NCI-H2171 treated with DMSO at 0.1 percent for 48 hours (cell line): Measurements from ENCODE around the gene PLCB4.

Experiments
- DNase-seq: peaks from one replicate; lab custom pipeline; 2025; lab: John Stamatoyannopoulos, UW

PLCB4 gene

DNA sequence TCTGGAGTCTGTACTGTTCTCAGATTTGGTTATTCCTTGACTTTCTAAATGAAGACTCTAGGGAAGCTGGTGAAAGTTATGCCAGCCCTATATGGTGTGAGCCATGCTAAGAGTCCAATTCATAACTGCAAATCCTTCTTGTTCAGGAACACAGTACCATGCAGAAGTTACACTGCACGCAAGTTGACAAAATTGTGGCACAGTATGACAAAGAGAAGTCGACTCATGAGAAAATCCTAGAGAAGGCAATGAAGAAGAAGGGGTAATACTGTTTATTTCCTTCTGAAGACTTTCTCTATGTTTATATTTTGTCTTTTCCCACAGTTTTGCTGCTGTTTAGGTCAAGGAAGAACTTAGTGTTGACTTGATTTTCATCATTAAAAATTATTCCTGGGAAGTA lies 384.3 kb downstream of the PLCB4 start:
- DNase-seq = no peak

DNA sequence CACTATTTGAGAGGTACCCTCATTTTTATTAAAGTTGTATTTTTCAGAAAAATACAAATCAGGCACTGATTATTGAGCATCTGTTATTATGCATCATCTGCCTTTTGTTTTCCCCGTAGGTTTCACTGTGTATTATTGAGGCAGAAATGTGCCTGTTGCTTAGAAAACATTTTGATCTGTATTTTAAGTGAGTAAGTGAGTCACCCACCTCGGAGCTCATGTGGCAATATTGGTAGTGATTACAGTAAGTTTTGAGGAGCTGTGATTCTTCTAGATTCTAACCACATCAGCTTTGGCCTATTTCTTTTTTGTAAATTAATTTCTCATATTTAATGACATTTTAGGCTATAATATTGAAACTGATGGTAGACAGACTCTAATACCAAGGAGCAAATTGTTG lies 385.9 kb downstream of the PLCB4 start:
- DNase-seq = no peak

GRCh38 chr20:9457136-9457535 lies 388.2 kb downstream of the PLCB4 start:
- DNase-seq = no peak

GRCh38 chr20:9458138-9458796 lies 389.4 kb downstream of the PLCB4 start:
- DNase-seq = no peak

- no peak for DNase-seq
Measured at GRCh38 chr20:9460518-9460917, 391.6 kb downstream of the PLCB4 start.

- no peak for DNase-seq
Measured at GRCh38 chr20:9467995-9468394, 399.1 kb downstream of the PLCB4 start.

- DNase-seq = no peak
Measured at GRCh38 chr20:9474835-9475415, 406.0 kb downstream of the PLCB4 start.

- no peak for DNase-seq
Measured at GRCh38 chr20:9475456-9475855, 406.6 kb downstream of the PLCB4 start.

GRCh38 chr20:9476174-9476573 lies 407.3 kb downstream of the PLCB4 start:
- DNase-seq = no peak

DNA sequence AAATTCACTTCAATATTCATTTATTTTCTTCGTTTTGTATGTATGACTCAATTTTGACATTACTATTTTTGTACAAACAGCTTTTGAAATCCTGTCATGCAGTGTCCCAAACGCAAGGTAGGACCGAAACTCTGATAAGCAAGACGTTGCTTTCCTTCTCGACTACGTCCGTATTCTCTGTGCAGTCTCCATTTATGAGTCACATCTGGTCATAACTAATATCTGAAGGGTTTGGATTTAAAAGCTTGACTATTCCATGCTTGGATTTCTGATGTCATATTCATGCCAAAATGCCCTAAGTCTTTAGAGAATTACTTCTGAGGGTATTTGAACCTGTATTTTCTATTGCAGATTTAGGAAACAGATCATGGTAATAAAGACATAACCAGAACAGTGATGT lies 407.8 kb downstream of the PLCB4 start:
- DNase-seq = no peak

DNA sequence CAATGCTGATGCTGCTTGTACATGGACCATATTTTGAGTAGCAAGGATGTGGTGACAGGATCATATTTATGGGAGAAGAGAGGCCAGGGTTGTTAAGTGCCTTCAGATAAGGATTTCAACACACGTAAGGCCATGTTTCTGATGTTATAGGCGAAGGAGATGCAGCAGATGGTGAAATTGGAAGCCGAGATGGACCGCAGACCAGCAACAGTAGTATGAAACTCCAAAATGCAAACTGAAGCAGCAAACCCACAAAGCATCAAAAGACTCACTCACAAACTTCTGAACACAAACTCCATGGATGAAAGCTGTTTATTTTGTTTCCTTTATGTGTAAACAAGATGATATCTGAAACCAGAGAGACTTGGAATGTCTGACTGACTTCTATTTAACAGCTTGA lies 409.9 kb downstream of the PLCB4 start:
- DNase-seq = peak; percentile 23

DNA sequence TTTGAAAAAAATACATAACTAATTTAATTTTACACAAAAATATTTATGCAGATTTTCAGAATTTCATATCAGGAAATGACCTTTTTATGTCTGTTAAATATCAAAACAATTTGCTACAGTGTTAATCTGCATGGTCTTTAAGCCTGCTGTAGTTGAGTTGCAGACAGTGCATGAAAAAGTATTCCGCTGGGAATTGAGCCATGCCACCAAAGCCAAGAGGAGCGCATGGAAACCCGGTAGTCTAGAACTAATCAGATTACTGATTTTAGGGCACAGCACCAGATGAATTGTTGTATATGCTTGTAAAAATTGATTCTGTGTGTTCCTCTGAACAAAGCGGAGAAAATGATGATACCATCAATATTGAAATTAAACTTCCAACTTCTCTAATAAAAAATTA lies 411.2 kb downstream of the PLCB4 start:
- peak; percentile 71 for DNase-seq

DNA sequence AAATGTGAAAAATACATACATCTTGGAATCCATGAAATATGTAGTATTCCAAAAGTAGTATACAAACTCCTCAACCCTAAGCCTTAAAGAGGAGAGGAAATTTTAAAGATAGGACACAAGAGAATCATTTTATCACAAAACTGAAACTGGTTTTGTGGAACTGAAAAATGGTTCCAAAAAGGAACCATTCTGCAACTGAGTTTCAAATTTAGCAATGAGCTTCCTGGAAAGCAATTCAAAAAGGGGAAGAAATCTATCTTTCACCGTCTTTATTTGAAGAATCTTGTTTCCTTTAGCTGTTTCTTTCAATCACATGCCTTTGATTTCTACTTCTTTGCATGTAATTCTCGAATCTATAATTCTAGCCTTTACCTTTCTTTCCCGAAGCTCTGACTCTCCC lies 413.3 kb downstream of the PLCB4 start:
- DNase-seq = no peak

DNA sequence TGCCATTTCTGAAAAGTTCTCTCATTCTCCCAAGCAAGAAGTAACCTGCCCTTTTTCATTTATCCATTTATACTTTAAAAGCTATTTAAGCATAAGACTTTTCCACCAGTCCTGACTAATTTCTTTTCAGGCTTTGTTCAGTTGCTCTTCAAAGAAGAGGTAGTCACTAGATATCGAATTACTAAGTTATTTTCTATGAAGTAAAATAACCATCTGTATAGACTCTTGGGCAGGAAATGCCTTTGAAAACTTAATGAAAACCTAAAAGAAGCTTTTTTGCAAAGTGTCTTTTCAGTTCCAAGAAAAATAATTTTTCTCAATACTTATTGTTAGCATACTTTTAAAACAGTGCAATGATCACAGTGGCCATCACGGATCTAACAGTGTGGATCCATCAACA lies 414.2 kb downstream of the PLCB4 start:
- peak; percentile 74 for DNase-seq

DNA sequence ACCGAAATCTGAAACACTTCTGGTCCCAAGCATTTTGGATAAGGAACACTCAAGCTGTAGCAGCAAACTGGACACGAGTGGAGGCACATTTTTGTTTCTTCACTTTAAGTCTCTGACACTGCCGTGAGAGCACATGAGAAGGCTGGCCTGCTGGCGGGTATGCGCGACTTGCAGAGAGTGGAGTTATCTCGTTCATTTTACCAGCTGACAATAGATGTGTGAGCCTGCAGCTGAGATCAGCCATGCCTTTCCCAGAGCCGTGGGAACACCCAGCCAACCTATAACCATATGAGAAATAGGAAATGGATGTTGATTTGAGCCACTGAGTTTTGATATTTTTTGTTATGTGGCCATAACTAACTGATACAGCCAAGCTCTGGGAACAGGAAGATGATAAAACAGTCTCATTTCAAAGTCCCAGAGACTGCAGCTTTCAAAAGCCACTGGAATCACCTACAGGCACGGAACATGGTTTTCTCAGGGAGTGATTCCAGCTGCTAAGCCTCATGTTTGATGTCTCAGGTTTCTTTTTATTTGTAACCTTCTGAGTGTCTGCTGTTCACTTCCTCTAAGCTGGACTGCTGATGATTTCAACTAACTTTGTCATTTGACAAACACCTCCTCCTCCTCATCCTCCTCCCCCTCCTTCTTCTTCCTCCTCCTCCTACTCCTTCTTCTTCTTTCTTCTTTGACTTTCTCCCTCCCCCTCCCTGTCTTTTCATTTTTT lies 416.9 kb downstream of the PLCB4 start:
- DNase-seq = peak; percentile 89

DNA sequence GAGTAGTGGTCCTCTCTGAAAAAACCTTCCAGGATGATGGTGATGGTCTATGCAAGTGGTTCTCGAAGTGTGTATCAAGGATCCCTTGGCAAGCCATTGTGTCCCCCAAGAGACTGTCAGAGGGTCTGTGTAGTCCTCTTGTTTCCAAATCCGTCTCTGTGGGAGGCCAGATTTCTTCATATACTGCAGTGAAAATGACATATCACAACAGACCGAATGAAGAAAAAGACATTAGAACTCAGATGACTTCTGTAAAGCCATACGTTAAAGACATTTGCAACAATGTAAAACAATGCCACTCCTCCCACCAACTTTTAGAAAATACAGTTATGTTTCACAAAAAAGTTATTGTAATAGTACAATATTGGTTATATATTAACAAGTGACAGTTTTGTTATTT lies 418.3 kb downstream of the PLCB4 start:
- no peak for DNase-seq

GRCh38 chr20:9488063-9488462 lies 419.2 kb downstream of the PLCB4 start:
- peak; percentile 27 for DNase-seq

GRCh38 chr20:9490161-9490560 lies 421.3 kb downstream of the PLCB4 start:
- no peak for DNase-seq

DNA sequence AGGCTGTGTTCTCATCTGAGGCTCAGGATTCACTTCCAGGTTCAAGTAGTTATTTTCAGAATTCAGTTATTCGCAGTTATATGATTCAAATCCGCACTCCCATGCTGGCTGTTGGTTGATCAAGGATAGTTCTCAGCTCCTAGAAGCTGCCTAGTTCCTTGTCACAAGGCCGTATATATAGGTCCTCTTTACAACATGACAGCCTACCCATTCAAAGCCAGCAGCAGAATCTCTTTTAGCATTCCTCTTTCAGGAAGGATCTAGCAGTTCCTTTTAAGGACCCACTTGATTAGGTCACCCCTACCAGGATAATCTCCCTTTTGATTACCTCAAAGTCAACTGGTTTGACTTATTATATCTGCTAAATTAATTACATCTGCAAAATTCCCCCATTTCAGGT lies 421.7 kb downstream of the PLCB4 start:
- no peak for DNase-seq

DNA sequence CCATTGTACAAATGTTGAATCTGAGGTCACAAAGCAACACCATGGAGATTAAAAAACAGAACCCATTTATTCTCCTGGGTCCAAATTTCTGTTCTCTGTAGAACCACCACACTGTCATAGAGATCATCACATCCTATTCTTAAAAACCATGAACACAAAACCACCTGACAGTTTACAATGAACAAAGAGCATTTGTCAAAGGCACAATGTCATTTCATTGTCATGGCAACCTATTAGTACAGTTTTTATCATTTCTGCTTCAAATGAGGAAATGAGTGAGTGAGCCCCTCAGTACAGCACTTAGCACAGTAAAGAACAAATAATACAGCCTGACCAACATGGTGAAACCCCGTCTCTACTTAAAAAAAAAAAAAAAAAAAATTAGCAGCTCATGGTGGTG lies 422.4 kb downstream of the PLCB4 start:
- no peak for DNase-seq

- no peak for DNase-seq
Measured at GRCh38 chr20:9492067-9492466, 423.2 kb downstream of the PLCB4 start.

- no peak for DNase-seq
Measured at GRCh38 chr20:9493803-9494202, 424.9 kb downstream of the PLCB4 start.

DNA sequence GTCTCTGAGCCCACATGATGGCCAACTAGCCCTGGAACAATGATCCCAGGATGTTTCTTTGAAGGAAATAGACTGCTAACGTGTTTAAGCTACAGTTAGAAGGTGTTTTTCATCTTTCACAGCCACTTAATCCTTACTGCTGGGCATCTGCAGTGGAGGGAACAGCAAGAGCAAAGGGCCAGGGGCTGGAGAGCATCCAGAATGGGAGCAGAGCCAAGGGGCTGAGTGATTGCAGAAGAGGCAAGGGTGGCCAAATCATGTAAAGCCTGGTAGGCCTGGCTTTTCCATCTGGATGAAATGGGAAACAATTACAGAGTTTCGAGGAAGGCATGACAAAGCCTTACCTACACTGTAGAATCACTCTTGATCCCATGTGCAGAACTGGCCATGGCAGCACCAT lies 426.8 kb downstream of the PLCB4 start:
- DNase-seq = no peak

DNA sequence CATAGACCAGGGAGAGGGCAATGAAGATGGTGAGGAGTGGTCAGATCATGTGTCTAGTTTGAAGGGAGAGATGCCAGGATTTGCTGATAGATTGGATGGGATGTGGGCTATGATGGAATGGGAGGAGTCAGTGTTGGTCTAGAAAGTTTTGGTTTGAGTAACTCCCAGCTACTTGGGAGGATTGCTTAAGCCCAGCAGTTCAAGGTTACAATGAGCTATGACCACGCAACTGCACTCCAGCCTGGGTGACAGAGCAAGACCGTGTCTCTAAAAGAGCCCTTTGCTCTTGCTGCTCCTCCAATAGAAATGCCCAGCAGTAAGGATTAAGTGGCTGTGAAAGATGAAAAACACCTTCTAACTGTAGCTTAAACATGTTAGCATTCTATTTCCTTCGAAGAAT lies 427.3 kb downstream of the PLCB4 start:
- no peak for DNase-seq
